NK-92 (cell line): ENCODE results near the gene CRYGD.
"Not testable (repeated sequence)": the region's sequence is repeated elsewhere in the genome, so short reads cannot be mapped to it uniquely, and the experiment has no call there.

Experiments used
- DNase-seq: peaks from one replicate; lab custom pipeline; 2025; ENCODE audit not compliant: unreplicated experiment; lab: John Stamatoyannopoulos, UW

Gene CRYGD

DNA sequence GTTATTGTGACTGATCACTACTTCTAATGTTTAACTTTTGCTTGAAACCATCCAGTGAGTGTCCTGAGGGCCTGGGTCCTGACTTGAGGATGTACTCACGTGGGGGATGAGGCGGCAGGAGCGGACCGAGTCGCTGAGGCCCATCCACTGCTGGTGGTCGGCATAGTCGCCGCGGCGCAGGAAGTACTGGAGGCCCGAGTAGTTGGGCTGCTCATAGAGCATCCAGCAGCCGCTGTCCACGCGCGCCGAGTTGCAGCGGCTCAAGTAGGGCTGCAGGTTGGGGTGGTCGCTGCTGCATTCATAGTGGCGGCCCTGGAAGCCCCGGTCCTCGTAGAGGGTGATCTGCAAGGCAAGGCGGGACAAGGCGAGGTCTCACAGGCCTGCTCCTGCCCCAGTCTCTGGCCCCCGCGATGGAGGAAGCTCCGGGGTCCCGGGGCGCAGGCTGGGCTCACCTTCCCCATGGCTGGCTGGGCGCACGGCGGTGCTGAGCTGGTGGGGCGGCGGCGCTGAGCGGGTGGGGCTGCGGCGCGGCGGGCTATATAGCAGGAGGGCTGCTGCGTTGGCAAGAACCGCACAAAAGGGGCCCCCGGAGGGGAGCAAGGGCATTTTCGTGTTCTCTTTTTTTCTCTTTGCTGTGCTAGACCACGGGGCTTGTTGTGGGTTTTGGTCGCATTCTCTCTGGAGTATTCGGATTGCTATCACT lies at the start of gene CRYGD:
TSS of gene CRYGD (minus strand) at position 512 of the 703 bp plus-strand sequence. CDS start at position 461, 51 bp downstream.
- DNase-seq = not testable (repeated sequence)

DNA sequence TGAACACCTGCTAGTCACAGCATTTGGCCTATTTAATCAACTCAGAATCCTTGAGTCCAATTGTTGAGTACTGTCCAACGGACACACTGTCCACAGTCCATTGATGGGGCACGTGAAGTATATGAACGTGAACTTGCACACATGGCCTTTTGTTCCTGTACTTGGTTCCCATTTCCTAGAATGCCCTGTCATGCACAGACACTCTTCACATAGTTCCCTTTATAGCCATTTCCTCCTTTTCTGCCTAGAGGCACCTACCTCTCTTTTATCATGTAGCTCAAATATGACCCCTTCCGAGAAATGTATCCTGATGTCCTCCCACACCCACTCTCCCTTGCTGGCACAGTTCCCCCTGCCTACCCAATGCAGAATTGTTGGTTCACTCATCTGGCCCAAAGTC lies 47.8 kb upstream of the CRYGD start:
- DNase-seq = no peak

DNA sequence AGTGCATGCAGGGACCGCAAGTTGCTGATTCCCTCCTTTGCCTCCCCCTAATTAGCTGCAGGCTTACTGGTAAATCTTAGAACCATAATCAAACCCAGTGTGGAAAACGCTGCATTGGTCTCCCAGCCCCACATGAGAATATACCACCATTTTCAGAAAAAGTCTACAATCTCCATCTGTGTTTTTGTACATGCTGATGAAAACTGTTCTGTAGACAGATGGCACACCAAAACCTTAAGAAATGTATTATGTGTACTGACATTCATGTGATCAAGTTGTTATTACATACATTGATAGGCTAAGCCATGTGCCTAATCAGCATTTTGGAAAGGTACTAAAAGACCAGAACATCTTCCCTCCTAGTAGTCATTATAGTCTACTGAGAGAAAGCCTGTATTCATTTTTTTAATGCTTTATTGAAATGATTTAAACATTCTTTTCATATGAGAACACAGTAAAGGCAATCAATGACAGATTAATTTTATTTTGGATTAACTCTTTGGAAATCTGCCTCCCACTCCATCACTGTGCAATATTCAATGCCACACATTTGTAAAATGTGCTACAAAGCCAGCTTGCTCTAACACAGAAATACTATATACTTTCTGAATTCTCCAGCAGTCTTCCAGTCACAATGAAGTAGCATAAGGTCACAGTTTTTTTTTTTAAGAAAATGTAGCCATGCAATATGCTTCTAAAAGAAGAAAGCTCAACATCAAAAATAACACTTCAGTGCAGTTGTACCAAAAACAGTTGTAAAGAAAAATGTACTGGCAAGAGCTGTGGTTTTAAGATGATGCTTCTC lies 40.8 kb upstream of the CRYGD start:
- DNase-seq = no peak

DNA sequence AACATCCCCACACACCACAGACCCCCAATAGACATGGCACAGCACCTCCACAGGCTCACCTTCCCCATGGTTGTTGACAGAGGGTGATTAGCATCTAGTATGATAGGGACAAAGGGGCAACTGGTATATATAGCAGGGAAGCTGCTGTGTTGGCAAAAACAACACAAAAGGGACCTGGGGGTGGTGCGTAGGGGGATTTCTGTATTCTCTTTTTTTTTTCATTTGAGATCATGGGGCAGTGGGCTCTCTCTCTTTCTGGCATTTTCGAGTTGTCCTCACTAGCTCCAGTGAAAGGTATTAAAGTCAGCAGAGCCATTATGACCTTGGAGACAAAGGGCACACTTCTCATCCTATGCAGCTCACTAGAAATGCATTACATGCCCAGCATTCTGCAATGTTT lies 39.2 kb upstream of the CRYGD start, which contains the start of gene CRYGA:
TSS of gene CRYGA (minus strand) at position 101 of the 400 bp plus-strand sequence. CDS start at position 68, 33 bp downstream.
- DNase-seq = no peak

DNA sequence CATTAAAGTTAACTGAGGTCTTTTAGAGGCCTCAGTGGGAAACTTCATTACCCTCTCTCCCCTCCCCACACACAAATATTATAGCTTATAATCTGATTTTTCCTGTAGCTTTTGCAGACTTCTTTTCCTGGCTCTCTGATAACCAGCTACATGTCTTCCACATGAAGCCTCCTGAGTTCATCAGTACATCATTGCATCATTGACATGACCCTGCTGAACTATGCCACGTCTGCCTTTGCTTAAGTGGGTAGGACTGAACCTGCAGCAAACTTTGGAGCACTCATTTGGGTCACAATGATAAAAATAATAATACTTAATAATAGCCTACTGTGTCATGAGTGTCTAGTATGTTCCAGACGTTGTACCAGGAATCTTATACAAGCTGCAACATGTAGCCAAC lies 32.1 kb upstream of the CRYGD start:
- no peak for DNase-seq

DNA sequence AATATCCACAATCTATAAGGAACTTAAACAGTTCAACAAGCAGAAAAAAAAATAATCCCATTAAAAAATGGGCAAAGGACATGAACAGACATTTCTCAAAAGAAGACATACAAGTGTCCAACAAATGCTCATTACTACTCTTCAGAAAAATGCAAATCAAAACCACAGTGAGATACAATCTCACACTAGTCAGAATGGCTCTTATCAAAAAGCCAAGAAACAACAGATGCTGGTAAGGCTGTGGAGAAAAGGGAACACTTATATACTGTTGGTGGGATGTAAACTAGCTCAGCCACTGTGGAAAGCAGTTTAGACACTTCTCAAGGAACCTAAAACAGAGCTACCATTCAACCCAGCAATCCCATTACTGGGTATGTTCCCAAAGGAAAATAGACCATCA lies 28.8 kb upstream of the CRYGD start:
- no peak for DNase-seq

DNA sequence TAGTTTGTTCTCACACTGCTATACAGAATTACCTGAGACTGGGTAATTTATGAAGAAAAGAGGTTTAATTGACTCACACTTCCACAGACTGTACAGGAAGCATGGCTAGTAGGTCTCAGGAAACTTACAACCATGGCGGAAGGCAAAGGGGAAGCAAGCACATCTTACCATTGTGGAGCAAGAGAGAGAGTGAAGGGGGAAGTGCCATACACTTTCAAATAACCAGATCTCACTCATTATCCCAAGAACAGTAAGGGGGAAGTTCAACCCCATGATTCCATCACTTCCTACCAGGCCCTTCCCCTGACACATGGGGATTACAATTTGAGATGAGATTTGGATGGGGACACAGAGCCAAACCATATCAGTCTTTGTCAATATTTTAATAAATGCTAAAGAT lies 26.6 kb upstream of the CRYGD start:
- no peak for DNase-seq

DNA sequence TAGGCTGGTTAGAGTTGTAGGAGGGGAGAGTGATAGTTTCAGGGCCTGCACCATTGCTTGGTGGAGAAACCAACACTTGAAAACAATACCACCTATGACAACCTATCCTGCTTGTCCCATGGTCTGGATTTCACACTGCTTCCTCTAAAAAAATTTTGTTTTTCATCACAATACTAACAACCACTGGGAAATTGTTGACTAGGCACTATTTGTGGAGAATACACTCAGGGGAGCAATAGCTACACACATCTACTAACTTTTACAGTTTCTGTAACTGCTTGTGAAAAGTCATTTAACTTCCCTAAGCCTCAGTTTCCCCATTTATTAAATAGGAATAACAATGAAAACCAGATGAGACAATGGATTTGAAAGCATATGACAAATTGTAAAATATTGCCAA lies 25.8 kb upstream of the CRYGD start:
- no peak for DNase-seq

DNA sequence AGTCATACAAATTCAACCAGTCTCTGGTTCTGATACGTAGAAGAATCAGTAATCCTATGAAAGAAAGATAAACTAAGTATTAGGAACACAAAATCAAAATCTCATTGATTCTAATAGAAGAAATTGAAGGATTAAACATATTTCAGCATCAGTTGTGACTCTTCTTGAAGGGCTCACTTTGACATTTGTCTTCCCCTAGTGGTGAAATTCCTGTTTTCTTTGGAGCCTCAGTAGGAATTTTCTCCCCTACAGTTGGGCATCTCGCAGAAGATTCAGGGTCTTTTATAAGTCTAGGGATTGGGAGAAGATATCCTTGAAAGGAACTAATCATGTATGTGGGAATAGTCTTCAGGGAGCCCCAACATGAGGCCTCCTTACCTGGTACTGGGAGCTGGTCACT lies 24.5 kb upstream of the CRYGD start:
- DNase-seq = no peak

DNA sequence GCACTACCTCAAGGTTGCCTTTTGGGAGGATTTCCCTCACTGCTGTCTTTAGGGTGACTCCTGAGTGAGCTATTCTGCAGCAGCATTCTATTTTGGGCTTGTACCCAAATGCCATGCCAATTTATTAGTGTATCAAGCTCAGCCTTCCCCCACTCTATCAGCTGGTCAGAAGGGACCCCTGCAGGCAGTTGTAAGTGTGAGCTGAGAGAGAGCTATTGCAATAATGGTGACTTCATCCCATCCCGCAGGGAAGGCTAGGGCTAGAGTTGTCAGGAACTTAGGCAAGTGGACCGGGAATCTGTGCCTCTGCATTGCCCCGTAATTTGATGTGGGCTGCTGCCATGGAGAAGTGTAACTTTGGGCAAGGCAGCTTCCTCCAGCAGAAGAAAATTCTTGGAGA lies 23.4 kb upstream of the CRYGD start:
- DNase-seq = no peak

DNA sequence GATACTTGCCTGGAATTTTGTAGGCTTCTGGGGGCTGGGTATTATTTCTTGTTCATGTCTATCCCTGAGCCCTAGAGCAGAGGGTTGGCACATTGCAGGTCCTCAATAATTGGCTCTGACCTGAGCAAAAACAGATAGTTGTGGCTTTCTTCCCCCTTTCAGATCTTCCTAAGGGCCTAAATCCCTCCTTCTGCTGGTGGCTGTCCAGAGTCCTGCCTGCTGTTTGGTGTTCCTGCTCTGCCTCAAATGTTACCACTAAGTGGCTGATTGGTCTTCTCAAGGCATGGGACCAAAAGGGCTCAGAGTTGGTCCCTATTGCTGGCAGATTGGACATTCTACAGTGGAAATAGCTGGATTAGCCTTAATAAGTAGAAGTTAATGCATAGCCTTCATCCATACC lies 22.7 kb upstream of the CRYGD start:
- DNase-seq = no peak

DNA sequence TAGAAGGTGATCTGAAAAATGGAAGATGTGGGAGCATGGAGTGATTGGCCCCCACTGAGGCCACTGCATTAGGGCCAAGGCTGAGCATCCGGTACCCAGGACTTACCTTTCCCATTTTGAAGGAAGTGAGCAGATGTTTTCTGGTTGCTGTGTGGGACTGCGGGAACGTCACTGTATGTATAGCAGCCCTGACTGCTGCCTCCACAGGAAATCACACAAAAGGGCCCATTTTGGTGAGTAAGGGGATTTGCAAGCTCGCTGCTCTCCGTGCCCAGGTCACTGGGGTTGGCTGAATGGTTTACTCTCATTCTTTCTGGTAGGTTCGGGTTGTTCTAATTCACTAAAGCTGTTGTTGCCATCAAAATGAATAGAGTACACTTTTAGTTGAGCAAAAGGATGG lies 21.7 kb upstream of the CRYGD start, which contains the start of gene CRYGB:
TSS of gene CRYGB (minus strand) at position 153 of the 400 bp plus-strand sequence. CDS start at position 115, 38 bp downstream.
- no peak for DNase-seq

DNA sequence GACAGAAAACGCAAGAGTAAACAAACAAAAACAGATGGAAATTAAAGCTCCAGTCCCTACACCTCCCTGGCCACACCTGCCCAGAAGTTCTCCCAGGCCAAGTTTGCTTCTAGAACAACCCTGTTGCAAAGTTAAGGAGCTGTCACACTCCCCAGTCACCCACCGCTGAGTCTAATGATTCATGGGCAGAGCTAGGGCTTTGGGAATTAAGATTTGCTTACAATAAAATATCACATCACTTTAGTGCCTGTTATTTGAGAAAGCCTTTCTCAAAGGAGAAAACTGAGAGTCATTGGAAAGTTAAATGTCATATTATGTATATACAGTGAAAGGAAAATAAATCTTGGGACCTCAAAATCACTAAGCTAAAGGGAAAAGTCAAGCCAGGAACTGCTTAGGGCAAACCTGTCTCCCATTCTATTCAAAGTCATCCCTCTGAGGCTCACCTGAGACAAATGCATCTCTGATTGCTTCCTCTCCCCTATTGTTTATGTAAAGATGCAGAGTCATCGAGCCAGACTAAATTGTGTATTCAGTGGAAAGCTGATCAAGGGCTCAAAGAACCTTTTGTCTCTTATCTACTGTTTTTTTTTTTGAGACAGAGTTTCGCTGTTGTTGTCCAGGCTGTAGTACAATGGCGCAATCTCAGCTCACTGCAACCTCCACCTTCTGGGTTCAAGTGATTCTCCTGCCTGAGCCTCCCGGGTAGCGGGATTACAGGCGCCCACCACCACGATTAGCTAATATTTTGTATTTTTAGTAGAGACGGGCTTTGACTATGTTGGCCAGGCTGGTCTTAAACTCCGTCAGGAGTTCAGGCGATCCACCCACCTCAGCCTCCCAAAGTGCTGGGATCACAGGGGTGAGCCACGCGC lies 18.8 kb upstream of the CRYGD start:
- no peak for DNase-seq

DNA sequence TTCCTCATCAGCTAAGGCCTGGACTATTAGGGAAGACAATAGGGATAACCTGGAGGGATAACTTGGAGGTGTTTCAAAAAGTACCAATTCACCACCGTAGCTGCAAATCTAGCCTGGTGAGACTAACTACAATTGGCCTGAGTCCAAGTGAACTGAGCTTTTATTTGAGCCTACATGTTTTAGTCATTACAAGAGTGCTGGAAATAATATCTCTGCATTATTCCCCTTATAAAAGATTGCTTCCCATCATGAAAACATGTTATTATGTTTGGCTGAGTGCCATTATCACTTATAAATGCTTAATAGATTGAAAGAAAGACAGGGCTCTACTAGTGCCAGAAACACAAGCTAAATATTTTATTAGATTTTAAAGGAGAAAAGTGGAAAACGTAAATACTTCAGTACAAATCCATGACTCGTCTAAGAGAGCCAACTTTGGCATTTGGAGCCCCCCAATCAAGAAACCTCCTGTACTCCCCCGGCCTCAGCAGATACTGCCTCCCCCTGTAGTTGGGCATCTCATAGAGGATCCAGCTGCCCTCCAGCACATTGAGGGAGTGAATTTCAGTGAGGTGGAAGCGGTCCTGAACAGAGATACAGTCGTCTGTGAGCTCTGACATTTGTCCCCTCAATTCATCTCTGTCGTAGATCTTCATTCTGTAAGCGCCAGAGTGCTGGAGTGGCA lies 18.1 kb upstream of the CRYGD start:
- no peak for DNase-seq

DNA sequence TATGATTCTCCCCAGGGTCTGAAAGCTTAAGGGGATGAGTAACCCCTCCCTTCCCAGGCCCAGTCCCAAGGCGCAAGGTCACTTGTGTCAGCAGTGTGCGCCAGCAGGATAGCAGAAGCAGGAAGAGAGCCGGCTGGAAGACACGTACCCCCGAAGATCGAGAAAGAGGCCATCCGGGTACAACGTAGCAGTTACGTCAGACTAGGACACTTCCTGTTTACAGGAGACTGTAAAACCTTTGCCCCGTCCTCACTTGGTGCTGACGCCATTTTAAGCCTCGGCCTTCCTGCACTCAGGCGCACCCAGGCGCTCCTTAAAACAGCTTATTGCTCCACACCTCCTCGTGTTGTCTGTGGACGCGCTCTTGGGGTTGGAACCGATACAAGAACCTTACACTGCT lies 15.1 kb upstream of the CRYGD start:
- DNase-seq = no peak

DNA sequence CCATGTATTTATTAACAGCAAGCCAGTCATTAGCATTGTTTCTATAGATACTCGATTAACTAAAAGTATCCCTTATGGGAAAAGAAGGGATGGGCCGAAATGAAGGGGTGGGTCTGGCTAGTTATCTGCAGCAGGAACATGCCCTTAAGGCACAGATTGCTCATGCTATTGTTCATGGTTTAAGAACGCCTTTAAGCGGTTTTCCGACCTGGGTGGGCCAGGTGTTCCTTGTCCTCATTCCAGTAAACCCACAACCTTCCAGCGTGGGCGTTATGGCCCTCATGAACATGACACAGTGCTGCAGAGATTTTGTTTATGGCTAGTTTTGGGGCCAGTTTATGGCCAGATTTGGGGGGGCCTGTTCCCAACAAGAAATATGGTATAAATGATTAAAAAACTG lies 14.0 kb upstream of the CRYGD start:
- DNase-seq = not testable (repeated sequence)

DNA sequence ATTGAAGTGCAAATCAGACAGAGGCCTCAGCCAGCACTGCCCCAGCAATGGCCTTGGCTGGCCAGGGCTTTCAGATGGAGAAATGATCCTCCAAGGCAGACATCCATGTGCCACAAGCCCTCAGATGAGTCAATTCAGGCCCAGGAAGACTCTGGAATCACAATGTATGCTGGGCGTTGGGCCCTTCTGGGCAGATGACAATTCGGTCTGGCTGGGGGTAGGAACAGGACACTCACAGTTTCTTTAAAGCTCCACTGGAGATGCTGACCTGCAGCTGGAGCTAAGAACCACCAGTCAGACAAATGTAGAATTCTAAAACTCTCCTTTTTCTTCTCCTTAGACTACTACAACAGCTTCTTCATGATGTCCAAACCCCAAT lies 12.4 kb upstream of the CRYGD start:
- no peak for DNase-seq

DNA sequence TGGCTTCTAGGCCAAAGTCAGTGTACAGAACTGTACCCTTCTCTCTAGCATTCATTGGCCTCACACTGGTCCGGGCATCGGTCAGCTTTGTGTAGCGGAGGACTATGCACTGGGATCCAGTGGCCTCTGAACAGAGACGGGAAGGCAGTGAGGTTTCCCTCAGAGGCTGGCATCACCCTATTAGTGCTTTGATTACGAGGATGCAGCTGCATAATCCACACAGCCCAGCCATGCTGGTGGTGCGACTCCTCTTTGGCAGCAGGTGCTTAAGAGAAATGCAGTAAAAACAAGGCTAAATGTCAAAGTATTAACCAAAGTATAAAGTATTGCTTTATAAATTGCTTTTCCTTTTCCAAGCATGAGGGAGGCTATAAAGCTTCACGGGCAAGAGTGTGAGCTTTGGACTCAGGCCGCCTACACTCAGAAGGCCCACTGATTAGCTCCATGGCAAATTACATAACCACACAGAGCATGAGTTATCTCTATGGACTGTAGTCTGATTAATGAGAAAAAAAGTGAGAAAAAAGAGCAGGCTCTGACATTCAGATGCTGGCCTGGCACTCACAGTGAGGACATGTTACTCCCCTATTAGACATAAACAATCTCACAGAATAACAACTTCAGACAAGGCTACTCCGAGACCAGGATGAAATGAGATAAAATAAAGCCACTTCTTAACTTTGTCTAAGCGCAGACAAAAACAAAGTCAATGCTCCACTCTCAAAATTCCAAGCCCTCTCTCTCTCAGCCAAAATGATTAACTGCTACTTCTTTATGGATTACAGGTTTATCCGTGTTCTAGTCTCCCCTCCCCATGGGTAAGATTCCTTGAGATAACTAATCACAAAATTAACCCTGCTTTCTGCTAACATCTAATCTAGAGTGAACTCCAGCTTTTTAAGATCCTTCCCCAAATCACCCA lies 11.7 kb upstream of the CRYGD start:
- no peak for DNase-seq

DNA sequence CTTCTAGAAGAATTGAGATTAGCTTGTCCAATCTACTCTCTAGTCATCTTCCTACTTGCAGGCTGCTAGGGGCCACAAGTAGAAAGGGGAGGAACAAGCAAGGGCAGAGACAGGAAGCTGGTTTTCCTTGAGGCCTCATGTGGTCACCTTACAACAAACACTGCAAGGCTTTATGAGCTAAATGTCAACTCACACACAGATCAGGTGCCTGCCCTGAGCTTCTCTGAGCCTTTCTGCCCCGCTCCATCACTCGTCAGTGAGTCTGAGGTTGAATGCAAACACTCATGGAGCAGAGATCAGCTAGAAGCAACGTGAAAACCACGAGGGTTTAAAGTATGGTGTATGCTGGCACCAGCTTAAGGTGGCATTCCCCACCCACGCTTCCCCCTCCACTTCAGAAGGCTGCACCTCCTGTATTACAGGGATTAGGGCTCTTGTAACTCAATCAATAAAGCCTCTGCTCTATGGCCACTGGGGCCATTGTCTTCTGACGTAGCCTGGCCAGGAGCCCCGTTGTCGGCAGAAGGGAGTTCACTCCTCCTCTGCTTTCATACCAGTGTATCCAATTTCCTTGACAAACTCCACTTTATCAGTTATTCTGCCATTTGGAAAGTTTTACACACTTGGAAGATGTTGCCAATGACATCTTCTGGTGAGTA lies 10.7 kb upstream of the CRYGD start:
- DNase-seq = no peak
